HepG2 (cell line): ENCODE measurements around the gene YIPF3. TPM values are rescaled to one million over a fixed set of nuclear protein-coding genes. Genes with fewer than 3 reads are reported as not detected.

ENCODE experiments used
- CHD4 ChIP-seq: fragments of 200-600 bp; sonication (generic); IDR thresholded peaks from 2 replicates; pipeline ENCODE4 v1.7.0; 2017; ENCODE audit warnings: mild to moderate bottlenecking, low read length, borderline replicate concordance
- HES4 ChIP-seq: sonication (generic); formaldehyde crosslinking; IDR thresholded peaks from 2 replicates; pipeline ENCODE4 v1.9.0; 2021; ENCODE audit warnings: mild to moderate bottlenecking, missing genetic modification reagents, borderline replicate concordance
- MTF1 ChIP-seq: sonication (generic); formaldehyde crosslinking; IDR thresholded peaks from 2 replicates; pipeline ENCODE4 v1.5.0; 2020; ENCODE audit warnings: missing genetic modification reagents
- RFXANK ChIP-seq: IDR thresholded peaks from 2 replicates; pipeline ENCODE4 v1.6.1; 2016
- SIN3A ChIP-seq: IDR thresholded peaks from 2 replicates; pipeline ENCODE4 v1.6.1; 2011; ENCODE audit warnings: low read depth, mild to moderate bottlenecking, control low read depth, low read length, borderline replicate concordance
- SMAD3 ChIP-seq: sonication (generic); formaldehyde crosslinking; IDR thresholded peaks from 2 replicates; pipeline ENCODE4 v1.4.0; 2020; ENCODE audit warnings: missing genetic modification reagents
- TAF1 ChIP-seq: sonication (generic); formaldehyde crosslinking; IDR thresholded peaks from 2 replicates; pipeline ENCODE4 v1.4.0; 2020; ENCODE audit warnings: missing genetic modification reagents
- ZNF20 ChIP-seq: sonication (generic); formaldehyde crosslinking; IDR thresholded peaks from 2 replicates; pipeline ENCODE4 v1.4.0; 2020; ENCODE audit warnings: mild to moderate bottlenecking, moderate library complexity, missing genetic modification reagents
- ZNF552 ChIP-seq: sonication (generic); formaldehyde crosslinking; IDR thresholded peaks from 2 replicates; pipeline ENCODE4 v1.9.0; 2022; ENCODE audit warnings: missing genetic modification reagents, mild to moderate bottlenecking, borderline replicate concordance
- polyA plus RNA-seq, 8 experiments: library from polyadenylated mRNA; depleted of rRNA in 3 of 8; stranded (reverse) in 7 of 8; unstranded in 1 of 8; fragments of >200 nt; fragmentation: Illumina TruSeq in 4 of 8; extraction: Trizol in 4 of 8; gene quantifications; 2 replicates each; pipeline versions ENCODE4 v1.2.1 to v1.2.3, GENCODE V29; 2011 to 2016; ENCODE audit warnings: low read depth in 4 of 8, missing spikeins in 1 of 8, mixed read lengths in 1 of 8; ENCODE audit not compliant: insufficient read depth in 1 of 8
- total RNA-seq, 5 experiments: library from RNA; depleted of rRNA; stranded (reverse); fragments of >200 nt; fragmentation: Illumina TruSeq; extraction: Trizol; gene quantifications; 2 replicates each; pipeline ENCODE4 v1.2.3, GENCODE V29; 2016; ENCODE audit warnings: low read depth in 1 of 5
- TF ChIP-seq, protein P1 (sequence below): IDR thresholded peaks from 2 replicates; pipeline ENCODE4 v1.6.1; 2018; ENCODE audit warnings: missing genetic modification reagents, mild to moderate bottlenecking, missing compliant biosample characterization
- TF ChIP-seq, protein P2 (sequence below): sonication (generic); IDR thresholded peaks from 2 replicates; pipeline ENCODE4 v1.6.1; 2016; ENCODE audit warnings: low read depth, borderline replicate concordance
- TF ChIP-seq, protein P3 (sequence below): sonication (generic); formaldehyde crosslinking; IDR thresholded peaks from 2 replicates; pipeline ENCODE4 v1.4.0; 2020; ENCODE audit warnings: mild to moderate bottlenecking, missing genetic modification reagents
- TF ChIP-seq, protein P4 (sequence below): IDR thresholded peaks from 2 replicates; pipeline ENCODE4 v1.6.1; 2016; ENCODE audit warnings: low read depth
- TF ChIP-seq, protein P5 (sequence below): sonication (generic); formaldehyde crosslinking; IDR thresholded peaks from 2 replicates; pipeline ENCODE4 v1.4.0; 2020; ENCODE audit warnings: missing genetic modification reagents, borderline replicate concordance

Gene YIPF3
- total and polyA plus RNA-seq, 2 of the 13 experiments (the other 11 are each of a cell fraction or from before 2014, with no cell fraction given) = 107 to 206 TPM

DNA sequence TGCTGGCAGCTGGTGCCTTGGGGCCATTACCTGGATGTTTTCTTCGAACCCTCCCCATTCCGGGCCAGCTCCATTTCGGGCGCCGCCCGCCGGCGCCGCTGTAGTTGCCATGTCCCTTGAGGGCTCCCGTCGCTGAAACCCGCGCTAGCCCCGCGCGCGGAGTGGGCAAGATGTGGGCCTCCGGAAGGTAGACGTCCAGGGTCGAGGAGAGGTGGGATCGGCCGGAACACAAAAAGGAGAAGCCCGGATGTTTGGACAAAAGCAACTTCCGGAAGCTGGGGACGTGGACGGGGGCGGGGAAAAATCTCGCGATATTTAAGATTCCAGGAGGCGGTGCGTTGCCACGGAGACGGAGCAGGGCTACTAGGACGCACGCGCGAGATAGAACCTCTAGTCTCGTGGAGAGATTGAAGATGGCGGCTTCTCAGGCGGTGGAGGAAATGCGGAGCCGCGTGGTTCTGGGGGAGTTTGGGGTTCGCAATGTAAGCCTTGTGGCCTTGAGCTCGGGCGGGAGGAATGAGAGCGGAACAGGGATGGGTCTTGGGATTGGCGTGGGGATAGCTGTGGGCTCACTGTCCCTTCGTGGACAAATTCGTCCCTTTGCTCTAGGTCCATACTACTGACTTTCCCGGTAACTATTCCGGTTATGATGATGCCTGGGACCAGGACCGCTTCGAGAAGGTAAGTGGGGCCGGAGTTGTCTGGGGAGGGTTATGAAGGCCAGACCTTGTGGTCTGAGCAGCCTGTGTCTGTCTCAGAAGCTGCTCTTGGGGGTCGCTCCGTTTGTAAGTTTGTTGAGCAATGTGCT lies at the start of gene YIPF3, which contains the start of gene POLR1C (continued):
- no peak for TF ChIP-seq CHD4
- TF ChIP-seq HES4 (CRISPR knock-in tag) = 0 out of 2 replicates have a peak, but pooled peaks have one; percentile 29
- TF ChIP-seq ZNF552 (CRISPR knock-in tag) = no peak
- TF ChIP-seq, protein P1, sequence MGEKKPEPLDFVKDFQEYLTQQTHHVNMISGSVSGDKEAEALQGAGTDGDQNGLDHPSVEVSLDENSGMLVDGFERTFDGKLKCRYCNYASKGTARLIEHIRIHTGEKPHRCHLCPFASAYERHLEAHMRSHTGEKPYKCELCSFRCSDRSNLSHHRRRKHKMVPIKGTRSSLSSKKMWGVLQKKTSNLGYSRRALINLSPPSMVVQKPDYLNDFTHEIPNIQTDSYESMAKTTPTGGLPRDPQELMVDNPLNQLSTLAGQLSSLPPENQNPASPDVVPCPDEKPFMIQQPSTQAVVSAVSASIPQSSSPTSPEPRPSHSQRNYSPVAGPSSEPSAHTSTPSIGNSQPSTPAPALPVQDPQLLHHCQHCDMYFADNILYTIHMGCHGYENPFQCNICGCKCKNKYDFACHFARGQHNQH = peak; percentile 96
- no peak for TF ChIP-seq MTF1 (CRISPR knock-in tag)
- TF ChIP-seq RFXANK = no peak
- TF ChIP-seq, protein P2, sequence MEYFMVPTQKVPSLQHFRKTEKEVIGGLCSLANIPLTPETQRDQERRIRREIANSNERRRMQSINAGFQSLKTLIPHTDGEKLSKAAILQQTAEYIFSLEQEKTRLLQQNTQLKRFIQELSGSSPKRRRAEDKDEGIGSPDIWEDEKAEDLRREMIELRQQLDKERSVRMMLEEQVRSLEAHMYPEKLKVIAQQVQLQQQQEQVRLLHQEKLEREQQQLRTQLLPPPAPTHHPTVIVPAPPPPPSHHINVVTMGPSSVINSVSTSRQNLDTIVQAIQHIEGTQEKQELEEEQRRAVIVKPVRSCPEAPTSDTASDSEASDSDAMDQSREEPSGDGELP = no peak
- TF ChIP-seq, protein P3, sequence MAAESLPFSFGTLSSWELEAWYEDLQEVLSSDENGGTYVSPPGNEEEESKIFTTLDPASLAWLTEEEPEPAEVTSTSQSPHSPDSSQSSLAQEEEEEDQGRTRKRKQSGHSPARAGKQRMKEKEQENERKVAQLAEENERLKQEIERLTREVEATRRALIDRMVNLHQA = 0 out of 2 replicates have a peak, but pooled peaks have one; percentile 13
- TF ChIP-seq, protein P4, sequence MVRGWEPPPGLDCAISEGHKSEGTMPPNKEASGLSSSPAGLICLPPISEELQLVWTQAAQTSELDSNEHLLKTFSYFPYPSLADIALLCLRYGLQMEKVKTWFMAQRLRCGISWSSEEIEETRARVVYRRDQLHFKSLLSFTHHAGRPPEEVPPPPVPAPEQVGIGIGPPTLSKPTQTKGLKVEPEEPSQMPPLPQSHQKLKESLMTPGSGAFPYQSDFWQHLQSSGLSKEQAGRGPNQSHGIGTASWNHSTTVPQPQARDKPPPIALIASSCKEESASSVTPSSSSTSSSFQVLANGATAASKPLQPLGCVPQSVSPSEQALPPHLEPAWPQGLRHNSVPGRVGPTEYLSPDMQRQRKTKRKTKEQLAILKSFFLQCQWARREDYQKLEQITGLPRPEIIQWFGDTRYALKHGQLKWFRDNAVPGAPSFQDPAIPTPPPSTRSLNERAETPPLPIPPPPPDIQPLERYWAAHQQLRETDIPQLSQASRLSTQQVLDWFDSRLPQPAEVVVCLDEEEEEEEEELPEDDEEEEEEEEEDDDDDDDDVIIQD = no peak
- peak; percentile 97 for TF ChIP-seq SIN3A
- no peak; the same call in 1 of the 2 replicates for TF ChIP-seq ZNF20
- peak; percentile 54; the same call in 1 of the 2 replicates for TF ChIP-seq SMAD3 (CRISPR knock-in tag)
- TF ChIP-seq, protein P5, sequence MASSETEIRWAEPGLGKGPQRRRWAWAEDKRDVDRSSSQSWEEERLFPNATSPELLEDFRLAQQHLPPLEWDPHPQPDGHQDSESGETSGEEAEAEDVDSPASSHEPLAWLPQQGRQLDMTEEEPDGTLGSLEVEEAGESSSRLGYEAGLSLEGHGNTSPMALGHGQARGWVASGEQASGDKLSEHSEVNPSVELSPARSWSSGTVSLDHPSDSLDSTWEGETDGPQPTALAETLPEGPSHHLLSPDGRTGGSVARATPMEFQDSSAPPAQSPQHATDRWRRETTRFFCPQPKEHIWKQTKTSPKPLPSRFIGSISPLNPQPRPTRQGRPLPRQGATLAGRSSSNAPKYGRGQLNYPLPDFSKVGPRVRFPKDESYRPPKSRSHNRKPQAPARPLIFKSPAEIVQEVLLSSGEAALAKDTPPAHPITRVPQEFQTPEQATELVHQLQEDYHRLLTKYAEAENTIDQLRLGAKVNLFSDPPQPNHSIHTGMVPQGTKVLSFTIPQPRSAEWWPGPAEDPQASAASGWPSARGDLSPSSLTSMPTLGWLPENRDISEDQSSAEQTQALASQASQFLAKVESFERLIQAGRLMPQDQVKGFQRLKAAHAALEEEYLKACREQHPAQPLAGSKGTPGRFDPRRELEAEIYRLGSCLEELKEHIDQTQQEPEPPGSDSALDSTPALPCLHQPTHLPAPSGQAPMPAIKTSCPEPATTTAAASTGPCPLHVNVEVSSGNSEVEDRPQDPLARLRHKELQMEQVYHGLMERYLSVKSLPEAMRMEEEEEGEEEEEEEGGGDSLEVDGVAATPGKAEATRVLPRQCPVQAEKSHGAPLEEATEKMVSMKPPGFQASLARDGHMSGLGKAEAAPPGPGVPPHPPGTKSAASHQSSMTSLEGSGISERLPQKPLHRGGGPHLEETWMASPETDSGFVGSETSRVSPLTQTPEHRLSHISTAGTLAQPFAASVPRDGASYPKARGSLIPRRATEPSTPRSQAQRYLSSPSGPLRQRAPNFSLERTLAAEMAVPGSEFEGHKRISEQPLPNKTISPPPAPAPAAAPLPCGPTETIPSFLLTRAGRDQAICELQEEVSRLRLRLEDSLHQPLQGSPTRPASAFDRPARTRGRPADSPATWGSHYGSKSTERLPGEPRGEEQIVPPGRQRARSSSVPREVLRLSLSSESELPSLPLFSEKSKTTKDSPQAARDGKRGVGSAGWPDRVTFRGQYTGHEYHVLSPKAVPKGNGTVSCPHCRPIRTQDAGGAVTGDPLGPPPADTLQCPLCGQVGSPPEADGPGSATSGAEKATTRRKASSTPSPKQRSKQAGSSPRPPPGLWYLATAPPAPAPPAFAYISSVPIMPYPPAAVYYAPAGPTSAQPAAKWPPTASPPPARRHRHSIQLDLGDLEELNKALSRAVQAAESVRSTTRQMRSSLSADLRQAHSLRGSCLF = no peak
- TF ChIP-seq TAF1 = peak; percentile 94
